Mesendoderm (in vitro differentiated cells): Measurements from ENCODE around the gene C7orf33.
"Not testable (repeated sequence)": the region's sequence is repeated elsewhere in the genome, so short reads cannot be mapped to it uniquely, and the experiment has no call there.

ENCODE experiments used
- DNase-seq: peaks from one replicate; pipeline ENCODE4 v3.0.0; 2013
- H2AK5ac ChIP-seq: 2 replicates; pipeline ENCODE4 v1.6.1; 2013; ENCODE audit warnings: low read length, inconsistent platforms
- H2BK120ac ChIP-seq: 2 replicates; pipeline ENCODE4 v1.6.1; 2013; ENCODE audit warnings: low read depth, mild to moderate bottlenecking, low read length, moderate library complexity, mixed read lengths
- H2BK15ac ChIP-seq: replicated peaks from 2 replicates; pipeline ENCODE4 v1.6.1; 2013; ENCODE audit warnings: low read depth, mild to moderate bottlenecking, moderate library complexity
- H2BK5ac ChIP-seq: 2 replicates; pipeline ENCODE4 v1.6.1; 2013; ENCODE audit warnings: low read length, inconsistent platforms
- H3K18ac ChIP-seq: 2 replicates; pipeline ENCODE4 v1.6.1; 2013; ENCODE audit warnings: mild to moderate bottlenecking, low read length, mixed read lengths
- H3K23ac ChIP-seq: one replicate; pipeline ENCODE4 v1.6.1; 2013; ENCODE audit warnings: low read length
- H3K27ac ChIP-seq: 2 replicates; pipeline ENCODE4 v1.5.1; 2013; ENCODE audit warnings: low read depth, mild to moderate bottlenecking, inconsistent platforms, low read length, moderate library complexity
- H3K27me3 ChIP-seq: 2 replicates; pipeline ENCODE4 v1.6.1; 2013; ENCODE audit warnings: low read length, control low read depth, mild to moderate bottlenecking, inconsistent platforms; ENCODE audit not compliant: insufficient read depth, poor library complexity
- H3K36me3 ChIP-seq: 2 replicates; pipeline ENCODE4 v1.6.1; 2013; ENCODE audit warnings: low read length, inconsistent platforms; ENCODE audit not compliant: control insufficient read depth, insufficient read depth
- H3K4ac ChIP-seq: one replicate; pipeline ENCODE4 v1.6.1; 2013; ENCODE audit warnings: low read depth, mild to moderate bottlenecking, low read length, moderate library complexity
- H3K4me1 ChIP-seq: 2 replicates; pipeline ENCODE4 v1.6.1; 2013; ENCODE audit warnings: low read depth, low read length, inconsistent platforms; ENCODE audit not compliant: control insufficient read depth
- H3K4me2 ChIP-seq: 2 replicates; pipeline ENCODE4 v1.6.1; 2013; ENCODE audit warnings: low read length
- H3K4me3 ChIP-seq: 2 replicates; pipeline ENCODE4 v1.5.1; 2013; ENCODE audit warnings: mild to moderate bottlenecking, low read length
- H3K56ac ChIP-seq: one replicate; pipeline ENCODE4 v1.6.1; 2013; ENCODE audit warnings: low read length
- H3K79me1 ChIP-seq: 2 replicates; pipeline ENCODE4 v1.6.1; 2013; ENCODE audit warnings: low read length, inconsistent platforms
- H3K79me2 ChIP-seq: 2 replicates; pipeline ENCODE4 v1.6.1; 2013; ENCODE audit warnings: mild to moderate bottlenecking, low read length; ENCODE audit not compliant: control insufficient read depth, insufficient read depth
- H3K9ac ChIP-seq: 2 replicates; pipeline ENCODE4 v1.6.1; 2013; ENCODE audit warnings: low read length, inconsistent platforms
- H4K5ac ChIP-seq: one replicate; pipeline ENCODE4 v1.6.1; 2013; ENCODE audit warnings: low read length
- H4K8ac ChIP-seq: one replicate; pipeline ENCODE4 v1.6.1; 2013; ENCODE audit warnings: low read depth, mild to moderate bottlenecking, control low read depth, low read length, moderate library complexity
- WGBS: extraction: QIAGEN DNeasy Blood & Tissue Kit; methylation state at CpG from one replicate; pipeline ENCODE4 v1.1.7; 2013; ENCODE audit warnings: low lambda C conversion rate, missing lambda C conversion rate; ENCODE audit not compliant: insufficient coverage; ENCODE audit errors: extremely low coverage; 5-methylcytosine and 5-hydroxymethylcytosine counted together

C7orf33 gene

DNA sequence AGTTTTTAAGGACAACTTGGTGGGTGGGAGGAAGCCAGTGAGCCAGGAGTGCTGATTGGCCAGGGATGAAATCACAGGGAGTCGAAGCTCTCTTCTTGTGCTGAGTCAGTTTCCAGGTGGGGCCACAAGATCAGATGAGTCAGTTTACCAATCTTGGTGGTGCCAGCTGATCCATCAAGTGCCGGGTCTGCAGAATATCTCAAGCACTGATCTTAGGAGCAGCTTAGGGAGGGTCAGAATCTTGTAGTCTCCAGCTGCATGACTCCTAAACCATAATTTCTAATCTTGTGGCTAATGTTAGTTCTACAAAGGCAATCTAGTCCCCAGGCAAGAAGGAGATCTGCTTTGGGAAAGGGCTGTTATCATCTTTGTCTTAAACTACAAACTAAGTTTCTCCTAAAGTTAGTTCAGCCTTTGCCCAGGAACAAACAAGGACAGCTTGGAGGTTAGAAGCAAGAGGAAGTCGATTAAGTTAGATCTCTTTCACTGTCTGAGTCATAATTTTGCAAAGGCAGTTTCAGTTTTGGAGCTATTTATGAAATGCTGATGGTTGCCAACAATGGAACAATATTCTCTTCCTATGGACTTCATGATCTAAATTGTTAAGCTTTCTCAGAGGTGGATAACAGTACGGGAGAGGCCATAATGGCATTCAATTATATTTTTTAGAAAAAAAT, 26.2 kb upstream of the C7orf33 start:
- not testable (repeated sequence) for DNase-seq, H4K8ac ChIP-seq, H3K18ac ChIP-seq, H3K27ac ChIP-seq, H3K9ac ChIP-seq, H2BK5ac ChIP-seq, H3K23ac ChIP-seq, H2AK5ac ChIP-seq, H3K79me2 ChIP-seq, H3K36me3 ChIP-seq, H2BK120ac ChIP-seq, H3K56ac ChIP-seq, H3K27me3 ChIP-seq, H3K4me2 ChIP-seq, H3K4me1 ChIP-seq, H4K5ac ChIP-seq, H3K79me1 ChIP-seq, H3K4ac ChIP-seq, H2BK15ac ChIP-seq, H3K4me3 ChIP-seq
- WGBS = no CpG with 5 or more reads among the region's 4 CpGs

DNA sequence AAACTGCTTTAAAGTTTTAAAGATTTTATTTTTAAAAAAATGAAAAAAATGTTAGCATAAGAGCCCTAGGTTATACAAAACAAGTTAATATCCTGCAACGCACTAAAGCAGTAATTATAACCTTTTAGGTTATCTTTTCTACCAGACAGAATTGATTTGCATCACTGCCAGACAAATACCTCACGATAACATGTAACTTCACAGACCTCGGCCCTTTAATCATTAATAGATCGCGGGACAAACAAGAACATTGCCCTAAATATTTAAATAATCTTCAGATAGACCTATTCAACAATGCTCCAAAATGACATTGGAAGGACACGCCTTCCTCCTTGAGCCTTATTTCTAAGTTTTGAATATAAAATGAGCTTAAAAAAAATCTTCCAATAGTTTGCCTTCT, 23.8 kb upstream of the C7orf33 start:
- H3K18ac ChIP-seq = no peak overlapping the region
- H3K27me3 ChIP-seq = no peaks in the 10 kb centered on the region
- no peak overlapping the region for H3K4ac ChIP-seq
- no peak overlapping the region for H3K9ac ChIP-seq
- H3K4me1 ChIP-seq = no peaks in the 10 kb centered on the region
- H2BK15ac ChIP-seq = no peak overlapping the region
- no peak for DNase-seq
- H3K36me3 ChIP-seq = no peaks in the 10 kb centered on the region
- H3K27ac ChIP-seq = no peak overlapping the region
- H3K4me2 ChIP-seq = no peak overlapping the region
- no peak overlapping the region for H2AK5ac ChIP-seq
- no CpG with 5 or more reads among the region's 6 CpGs for WGBS
- H4K8ac ChIP-seq = no peak overlapping the region
- H3K4me3 ChIP-seq = no peak overlapping the region
- H3K79me1 ChIP-seq = no peaks in the 10 kb centered on the region
- no peak overlapping the region for H2BK120ac ChIP-seq
- H3K56ac ChIP-seq = no peak overlapping the region
- no peak overlapping the region for H2BK5ac ChIP-seq
- no peak overlapping the region for H3K23ac ChIP-seq
- no peak overlapping the region for H4K5ac ChIP-seq
- no peaks in the 10 kb centered on the region for H3K79me2 ChIP-seq

DNA sequence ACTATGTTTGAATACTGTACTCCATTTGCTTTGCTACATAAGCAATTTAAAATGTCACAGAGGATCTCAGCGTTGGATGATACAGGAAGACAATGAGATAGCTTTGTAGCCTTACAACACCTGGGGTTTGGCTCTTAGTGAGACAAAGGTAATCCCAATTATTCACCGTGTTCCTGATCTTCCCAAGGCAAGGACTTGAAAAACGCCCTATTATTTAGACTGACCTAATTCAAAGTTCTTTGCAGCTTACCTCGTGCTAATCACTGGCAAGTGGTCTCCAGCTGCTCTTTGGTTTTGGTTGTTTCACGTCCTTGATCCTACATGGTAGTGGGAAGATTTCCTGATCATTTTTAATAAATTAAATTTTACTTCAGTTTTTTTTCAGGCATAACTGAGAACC, 23.0 kb upstream of the C7orf33 start:
- Histone ChIP-seq H3K4me1 (no peaks in the 10 kb centered on the region), H4K8ac (no peak overlapping the region), H3K9ac (no peak overlapping the region), H3K4me2 (no peak overlapping the region), H2BK120ac (no peak overlapping the region), H3K18ac (no peak overlapping the region), H4K5ac (no peak overlapping the region), H3K79me2 (no peaks in the 10 kb centered on the region), H3K23ac (no peak overlapping the region), H2AK5ac (no peak overlapping the region), H3K79me1 (no peaks in the 10 kb centered on the region), H3K36me3 (no peaks in the 10 kb centered on the region), H3K27me3 (no peaks in the 10 kb centered on the region), H3K27ac (no peak overlapping the region), H2BK15ac (no peak overlapping the region), H3K4me3 (no peak overlapping the region), H2BK5ac (no peak overlapping the region), H3K4ac (no peak overlapping the region), H3K56ac (no peak overlapping the region)
- no CpG with 5 or more reads among the region's 5 CpGs for WGBS
- DNase-seq = peak; percentile 59

GRCh38 chr7:148570510-148570909, 20.1 kb upstream of the C7orf33 start:
- no peak for DNase-seq
- H3K18ac ChIP-seq = no peak overlapping the region
- H3K27me3 ChIP-seq = no peaks in the 10 kb centered on the region

GRCh38 chr7:148570973-148571372, 19.6 kb upstream of the C7orf33 start:
- H3K79me2 ChIP-seq, H3K9ac ChIP-seq, H3K4me3 ChIP-seq, H4K5ac ChIP-seq, H2BK120ac ChIP-seq, H3K36me3 ChIP-seq, H3K4me1 ChIP-seq, H3K4ac ChIP-seq, H3K18ac ChIP-seq, H3K23ac ChIP-seq, H2AK5ac ChIP-seq, H2BK15ac ChIP-seq, H3K79me1 ChIP-seq, H2BK5ac ChIP-seq, H3K27ac ChIP-seq, DNase-seq, H4K8ac ChIP-seq, H3K56ac ChIP-seq, H3K4me2 ChIP-seq, H3K27me3 ChIP-seq: not testable (repeated sequence)
- WGBS = no CpG with 5 or more reads among the region's 3 CpGs

More at GRCh38 chr7:148570510-148570909, 20.1 kb upstream of the C7orf33 start:
- no CpG with 5 or more reads among the region's 2 CpGs for WGBS
- H4K5ac ChIP-seq = no peak overlapping the region
- H3K9ac ChIP-seq = no peak overlapping the region
- no peak overlapping the region for H3K4me3 ChIP-seq
- no peak overlapping the region for H2BK5ac ChIP-seq
- no peaks in the 10 kb centered on the region for H3K79me2 ChIP-seq
- H3K4ac ChIP-seq = no peak overlapping the region
- no peaks in the 10 kb centered on the region for H3K79me1 ChIP-seq
- no peak overlapping the region for H2BK120ac ChIP-seq
- H3K27ac ChIP-seq = no peak overlapping the region
- H3K4me2 ChIP-seq = no peak overlapping the region
- no peaks in the 10 kb centered on the region for H3K4me1 ChIP-seq
- H3K36me3 ChIP-seq = no peaks in the 10 kb centered on the region
- H3K23ac ChIP-seq = no peak overlapping the region
- no peak overlapping the region for H4K8ac ChIP-seq
- no peak overlapping the region for H2BK15ac ChIP-seq
- H2AK5ac ChIP-seq = no peak overlapping the region
- H3K56ac ChIP-seq = no peak overlapping the region

GRCh38 chr7:148571381-148571780, 19.2 kb upstream of the C7orf33 start:
- Histone ChIP-seq H4K5ac (no peak overlapping the region), H3K18ac (no peak overlapping the region), H3K27me3 (no peaks in the 10 kb centered on the region), H3K79me1 (no peaks in the 10 kb centered on the region), H2BK15ac (no peak overlapping the region), H3K56ac (no peak overlapping the region), H3K4me2 (no peak overlapping the region), H2BK120ac (no peak overlapping the region), H3K4ac (no peak overlapping the region), H3K9ac (no peak overlapping the region), H3K36me3 (no peaks in the 10 kb centered on the region), H3K23ac (no peak overlapping the region), H3K4me1 (no peaks in the 10 kb centered on the region), H3K79me2 (no peaks in the 10 kb centered on the region), H3K4me3 (no peak overlapping the region), H4K8ac (no peak overlapping the region), H2AK5ac (no peak overlapping the region), H2BK5ac (no peak overlapping the region), H3K27ac (no peak overlapping the region)
- no CpG with 5 or more reads among the region's 9 CpGs for WGBS
- DNase-seq = no peak
